Measurements from ENCODE around the gene RASL10A.
A peak's percentile ranks its signal among the peaks of the same experiment; 100 is the strongest.
"Not testable (repeated sequence)": the region's sequence is repeated elsewhere in the genome, so short reads cannot be mapped to it uniquely, and the experiment has no call there.

RASL10A gene

DNA sequence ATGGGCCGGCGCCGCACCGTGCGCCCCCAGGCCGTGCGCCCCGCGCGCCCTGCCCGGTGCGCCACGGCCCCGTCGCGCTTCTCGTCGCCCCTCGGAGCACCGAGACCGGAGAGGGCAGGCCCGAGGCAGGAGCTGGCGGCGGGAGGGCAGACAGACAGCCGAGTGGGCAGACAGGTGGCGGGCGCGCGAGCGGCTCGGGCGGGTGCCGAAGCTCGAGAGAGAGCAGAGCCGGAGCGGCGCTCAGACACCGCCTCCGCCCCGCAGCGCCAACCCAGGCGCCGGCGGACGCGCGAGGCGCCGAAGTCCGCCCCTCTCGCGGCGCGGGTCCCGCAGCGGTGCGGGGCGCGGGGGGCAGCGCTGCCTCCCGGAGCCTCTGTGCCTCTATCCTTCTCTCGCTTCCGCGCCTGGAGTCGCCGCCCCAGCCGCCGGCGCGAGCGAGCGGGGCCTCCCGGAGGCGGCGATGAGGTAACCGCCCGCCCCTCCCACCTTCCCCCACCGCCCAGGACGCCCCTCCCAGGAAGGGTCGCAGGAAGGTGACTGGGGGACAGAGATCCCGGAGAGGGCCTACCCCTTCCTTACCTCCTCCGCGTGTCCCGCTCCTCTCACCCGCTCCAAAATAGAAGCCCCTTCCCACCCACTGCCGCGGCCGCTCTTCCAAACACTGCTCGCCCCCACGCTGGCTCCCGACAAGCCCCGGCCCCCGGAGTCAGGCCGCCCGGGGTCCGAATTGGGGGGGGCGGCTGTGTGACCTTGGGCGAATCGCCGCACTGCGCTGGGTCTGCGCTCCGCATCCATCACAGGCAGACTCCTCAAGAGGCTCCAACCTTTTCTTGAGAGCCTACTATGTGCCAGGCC lies at the start of gene RASL10A:
TSS of gene RASL10A (minus strand) at position 412 of the 855 bp plus-strand sequence. CDS start 451 bp downstream, outside the sequence.
- peak; percentile 64 for DNase-seq

DNA sequence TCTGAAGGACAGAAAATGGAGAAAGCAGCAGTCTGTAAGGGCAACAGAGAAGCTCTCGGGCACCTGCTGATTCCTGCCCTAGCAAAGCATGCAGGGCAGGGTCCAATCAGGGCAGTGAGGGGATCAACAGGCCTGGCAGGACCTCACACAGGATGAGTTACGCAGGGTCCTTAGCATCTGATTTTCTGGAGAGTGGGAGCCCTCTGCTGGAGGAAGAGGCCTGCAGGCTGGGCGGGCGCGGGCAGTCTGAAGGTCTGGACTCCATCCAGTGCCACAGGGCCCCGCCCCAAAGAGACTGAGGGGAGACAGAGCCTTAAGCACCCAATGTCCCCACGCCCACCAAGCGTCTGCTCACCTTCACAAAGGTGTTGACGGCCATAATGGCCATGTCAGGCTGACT lies 44.0 kb upstream of the RASL10A start:
- peak; percentile 54 for DNase-seq

- DNase-seq: not testable (repeated sequence)
Measured at GRCh38 chr22:29357193-29357890, 41.8 kb upstream of the RASL10A start.

GRCh38 chr22:29353860-29354259 lies 38.4 kb upstream of the RASL10A start:
- no peak for DNase-seq

- no peak for DNase-seq
Measured at GRCh38 chr22:29353286-29353685, 37.8 kb upstream of the RASL10A start.

- no peak for DNase-seq
Measured at GRCh38 chr22:29352778-29353177, 37.3 kb upstream of the RASL10A start.

- DNase-seq: no peak
Measured at GRCh38 chr22:29351891-29352290, 36.4 kb upstream of the RASL10A start.

DNA sequence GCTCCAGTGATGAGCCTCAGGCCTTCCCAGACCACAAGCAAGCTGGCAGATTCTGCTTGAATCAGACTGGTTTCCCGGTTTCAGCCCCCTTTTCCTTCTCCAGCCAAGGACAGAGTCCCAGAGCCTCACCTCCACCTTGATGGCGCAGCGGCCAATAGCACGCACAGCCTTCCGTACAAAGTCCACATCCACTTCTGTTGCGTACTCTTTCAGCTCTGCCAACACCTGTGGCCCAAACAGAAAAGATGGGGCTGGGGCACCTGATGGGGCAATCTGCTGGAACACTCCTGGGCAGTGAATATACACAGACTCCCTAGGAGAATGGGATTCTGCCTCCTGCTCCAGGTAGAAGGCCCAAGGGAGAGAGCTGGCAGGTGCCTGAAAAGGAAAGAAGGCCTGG lies 35.5 kb upstream of the RASL10A start:
- no peak for DNase-seq

DNA sequence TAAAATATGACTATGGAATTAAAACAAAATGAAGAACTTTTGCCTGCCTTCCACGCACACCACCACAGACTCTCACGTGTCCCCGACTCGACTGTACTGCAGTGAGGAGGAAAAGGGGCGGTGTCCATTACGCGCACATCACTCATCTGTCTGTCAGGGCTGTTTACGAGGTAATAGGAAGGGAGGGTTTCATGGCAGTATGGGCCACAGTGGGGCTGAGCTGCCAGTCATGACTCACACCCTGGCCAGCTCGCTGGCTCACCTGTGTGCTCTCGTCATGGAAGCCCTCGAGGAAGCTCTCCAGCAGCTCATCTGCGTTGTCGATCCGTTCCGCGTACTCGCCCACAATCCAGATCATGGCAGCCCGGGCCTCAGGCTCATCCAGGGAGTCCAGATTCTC lies 33.5 kb upstream of the RASL10A start:
- no peak for DNase-seq

GRCh38 chr22:29348041-29348440 lies 32.5 kb upstream of the RASL10A start:
- DNase-seq: no peak

DNA sequence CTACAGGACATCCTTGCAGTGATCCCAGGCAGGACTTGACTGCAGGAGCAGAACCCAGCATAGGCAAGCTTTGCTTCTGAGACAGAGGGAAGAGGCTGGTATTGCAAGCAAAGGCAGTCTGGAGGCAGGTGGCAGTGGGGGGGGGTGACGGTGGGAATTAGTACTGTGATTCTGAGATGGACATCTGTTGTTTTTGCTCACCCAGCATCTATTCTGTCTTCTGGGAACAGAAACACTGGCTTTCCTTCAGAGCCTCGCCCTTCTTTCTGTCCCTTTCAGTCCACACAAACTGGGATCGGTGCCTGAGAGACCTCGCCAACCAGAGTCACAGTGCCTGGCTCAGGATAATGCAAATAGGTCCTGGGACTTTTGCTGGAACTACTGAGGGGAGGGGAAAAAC lies 31.2 kb upstream of the RASL10A start:
- no peak for DNase-seq

DNA sequence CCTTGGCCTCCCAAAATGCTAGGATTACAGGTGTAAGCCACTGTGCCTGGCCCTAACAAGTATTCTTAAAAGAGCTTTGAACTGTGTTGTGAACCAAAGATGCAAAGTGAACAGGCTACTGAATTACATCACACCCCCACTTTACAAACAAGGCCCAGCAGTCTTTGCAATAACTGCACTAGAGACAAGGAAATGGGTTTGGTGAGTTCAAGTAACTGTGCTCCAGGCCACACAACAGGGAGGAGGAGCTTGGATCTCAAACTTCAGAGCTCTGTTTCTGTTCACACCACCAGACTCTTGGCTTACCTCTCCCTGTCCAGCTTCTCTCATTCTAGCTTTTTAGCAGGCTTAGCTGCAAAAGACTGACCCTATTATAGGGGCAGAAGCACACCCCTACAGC lies 30.4 kb upstream of the RASL10A start:
- no peak for DNase-seq

- DNase-seq: not testable (repeated sequence)
Measured at GRCh38 chr22:29344889-29345288, 29.4 kb upstream of the RASL10A start.

GRCh38 chr22:29344137-29344536 lies 28.6 kb upstream of the RASL10A start:
- peak; percentile 79 for DNase-seq

GRCh38 chr22:29343313-29343805 lies 27.9 kb upstream of the RASL10A start:
- DNase-seq: no peak

DNA sequence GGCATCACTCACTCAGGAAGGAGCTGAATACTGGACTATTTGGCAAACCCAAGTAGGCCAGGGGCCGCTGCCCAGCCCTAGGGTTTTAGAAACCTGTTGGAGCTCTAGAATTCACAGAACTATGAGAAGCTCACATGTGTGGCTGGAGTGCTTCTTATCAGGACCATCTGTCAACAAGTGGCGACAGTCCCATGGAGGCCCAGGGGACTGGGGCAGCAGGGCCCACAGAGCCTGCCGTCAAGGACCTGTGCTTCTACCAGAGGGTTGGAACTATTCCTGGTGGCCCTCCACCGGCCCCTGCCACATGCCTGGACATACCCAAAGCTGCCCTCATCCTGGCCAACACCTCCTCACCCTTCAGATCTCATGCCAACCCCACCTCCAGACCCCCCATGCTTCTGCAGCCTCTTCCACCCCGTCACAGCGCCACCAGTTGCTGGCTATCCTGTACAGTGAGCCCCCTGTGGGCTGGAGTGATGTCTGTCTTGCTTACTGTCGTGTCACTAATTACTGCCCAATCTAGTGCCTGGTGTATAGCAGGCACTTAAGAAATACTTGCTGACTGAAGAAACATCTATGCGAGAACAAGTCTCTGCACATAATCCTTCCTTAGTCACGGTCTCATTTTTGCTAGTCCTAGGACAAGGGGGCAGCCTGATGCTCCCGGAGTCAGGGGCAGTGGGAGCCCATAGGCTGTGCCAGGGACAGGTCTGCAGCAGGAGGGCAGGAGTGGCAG lies 27.2 kb upstream of the RASL10A start:
- DNase-seq: no peak

DNA sequence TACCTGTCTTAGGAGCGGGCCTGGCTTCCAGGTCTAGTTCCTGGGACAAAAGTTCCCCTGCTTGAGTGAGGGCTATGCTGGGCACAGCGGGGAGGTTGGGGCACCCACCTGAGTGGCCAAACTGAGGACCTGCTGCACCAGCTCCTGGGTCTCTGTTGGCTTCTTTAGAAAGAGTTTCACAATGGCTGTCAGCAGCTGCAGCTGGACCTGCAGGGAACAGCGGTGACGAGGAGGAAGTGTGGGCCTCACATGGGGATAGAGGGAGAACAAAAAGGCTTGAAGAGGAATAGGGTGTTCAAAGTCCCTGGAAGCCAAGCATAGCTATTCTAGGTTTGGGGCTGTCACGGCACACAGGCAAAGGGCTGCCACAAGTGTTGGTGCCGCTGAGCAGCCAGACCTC lies 26.7 kb upstream of the RASL10A start:
- no peak for DNase-seq

DNA sequence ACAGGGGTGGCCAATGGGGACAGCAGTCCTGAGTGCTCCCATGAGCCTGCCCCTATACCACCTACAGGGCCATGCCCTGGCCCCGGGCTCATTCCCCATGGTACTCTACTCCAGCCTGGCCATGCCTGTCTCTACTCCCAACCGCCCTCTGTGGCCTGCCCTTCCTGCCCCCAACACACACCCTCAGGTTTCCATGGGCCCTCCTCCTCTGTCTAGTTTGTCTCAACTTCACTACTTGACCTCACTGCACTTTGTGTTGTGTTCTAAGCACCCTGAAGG lies 26.3 kb upstream of the RASL10A start:
- no peak for DNase-seq

DNA sequence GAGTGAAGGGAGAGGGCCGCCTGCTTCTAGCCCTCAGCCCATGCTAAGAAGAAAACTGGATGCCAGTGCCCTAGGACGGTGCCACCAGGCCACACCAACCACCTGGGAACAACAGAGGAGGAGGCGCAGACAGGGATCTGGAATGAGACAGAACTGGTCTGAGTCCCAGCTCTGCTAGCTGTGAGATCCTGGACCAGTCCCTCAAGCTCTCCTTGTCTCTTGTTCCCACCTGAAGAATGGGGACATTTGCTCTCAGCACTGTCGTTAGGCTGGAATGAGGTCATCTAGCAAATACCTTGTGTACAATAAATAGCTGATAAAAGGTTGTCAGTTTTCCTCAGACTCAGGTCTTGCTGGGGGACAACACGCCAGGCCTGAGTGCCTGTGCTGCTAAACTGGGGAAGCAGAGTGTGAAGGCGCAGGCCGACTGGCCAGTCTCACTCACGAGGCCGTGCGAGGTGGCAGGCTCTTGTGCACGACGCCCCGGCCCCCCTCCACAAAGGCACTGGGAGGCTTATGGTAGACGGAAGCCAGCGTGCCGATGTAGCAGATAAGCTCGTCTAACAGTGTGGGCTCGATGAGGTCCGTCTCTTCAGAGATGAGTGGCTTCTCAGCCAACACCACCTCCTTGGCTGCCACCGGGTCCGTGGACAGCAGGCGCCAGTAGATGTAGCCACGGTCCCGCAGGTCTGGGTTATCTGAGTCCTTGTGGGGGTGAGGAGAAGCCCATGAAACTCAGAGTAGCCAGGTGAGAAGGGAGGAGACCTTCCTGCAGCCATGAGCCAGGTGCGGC lies 25.8 kb upstream of the RASL10A start:
- no peak for DNase-seq

- no peak for DNase-seq
Measured at GRCh38 chr22:29340566-29340965, 25.1 kb upstream of the RASL10A start.

DNA sequence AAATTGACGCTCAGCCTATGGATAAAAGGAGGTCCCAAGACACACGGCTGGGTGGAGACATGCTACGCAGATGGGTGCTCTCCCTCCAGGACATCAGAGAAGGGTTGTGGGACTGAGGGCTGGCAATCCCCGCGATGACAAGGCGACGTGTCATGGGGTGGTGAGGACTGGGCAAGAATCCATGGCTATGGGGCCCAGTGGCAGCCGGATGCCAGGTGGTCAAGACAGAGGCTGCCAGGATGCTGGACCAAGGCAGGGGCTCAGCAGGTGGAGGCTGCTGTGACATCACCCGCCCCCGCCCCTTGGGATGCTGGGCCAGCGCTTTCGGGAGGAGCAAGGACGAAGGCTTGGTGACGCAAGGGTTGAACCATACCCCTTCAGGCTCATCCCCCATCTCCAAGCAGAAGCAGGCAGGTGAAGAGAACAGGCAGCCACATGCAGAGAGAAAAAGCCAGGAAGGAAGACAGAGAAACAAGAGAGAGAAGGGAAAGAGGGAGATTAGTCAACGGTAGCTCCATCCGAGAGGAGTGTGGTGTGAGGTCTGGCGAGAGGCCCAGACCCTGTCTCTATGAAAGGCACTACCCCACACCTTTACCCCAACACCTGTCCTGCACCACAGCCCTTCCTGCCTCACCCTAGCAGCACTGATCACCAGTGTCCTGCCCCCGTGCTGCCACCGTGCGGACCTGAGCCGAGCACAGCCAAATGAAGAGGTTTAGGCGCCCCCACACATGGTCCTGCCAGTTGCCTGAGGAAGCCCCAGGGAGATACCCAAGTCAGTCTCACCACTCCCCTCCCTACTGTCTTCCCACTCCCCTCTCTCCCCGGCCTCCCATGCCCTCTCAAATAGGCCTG lies 24.1 kb upstream of the RASL10A start:
- DNase-seq: no peak

- no peak for DNase-seq
Measured at GRCh38 chr22:29338398-29338797, 22.9 kb upstream of the RASL10A start.
